Liver (tissue), 3 donors: ENCODE measurements around the gene NELL1.

Experiments
- JUND ChIP-seq, 2 donors: IDR thresholded peaks; 2 replicates each; pipeline ENCODE4 v1.6.1; 2016; ENCODE audit warnings: antibody characterized with exemption in 2 of 2
- MAX ChIP-seq: IDR thresholded peaks from 2 replicates; pipeline ENCODE4 v1.6.1; 2016; ENCODE audit warnings: antibody characterized with exemption
- SP1 ChIP-seq: IDR thresholded peaks from 2 replicates; pipeline ENCODE4 v1.6.1; 2018; ENCODE audit warnings: antibody characterized with exemption, mild to moderate bottlenecking
- TF ChIP-seq, protein P1 (sequence below): fragments of 150-350 bp; IDR thresholded peaks from 2 replicates; pipeline ENCODE4 v1.5.1; 2017; ENCODE audit warnings: improper control_type of control experiment, low read depth, low read length; ENCODE audit not compliant: missing input control
- donor health status: healthy.
- donor health status: healthy.

DNA sequence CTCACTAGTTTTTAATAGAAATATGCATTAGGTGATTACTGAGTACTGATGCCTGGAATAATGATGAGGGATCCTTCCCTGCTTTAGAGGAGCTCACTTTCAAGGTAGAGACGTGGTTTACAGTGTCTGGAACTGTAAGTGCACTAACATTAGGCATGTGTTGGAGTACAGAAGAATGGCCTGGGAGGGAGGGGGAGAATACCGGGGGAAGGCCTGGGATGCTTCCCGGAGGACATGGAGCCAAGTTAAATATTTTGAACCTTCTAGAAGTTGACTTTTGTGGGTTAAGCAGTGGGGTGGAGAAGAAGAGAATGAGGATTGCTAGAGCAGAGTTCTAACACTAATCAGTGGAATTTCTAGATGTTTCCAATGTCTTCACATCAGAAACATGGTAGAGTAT is 261.6 kb downstream of the NELL1 start:
- TF ChIP-seq MAX: no peak
- TF ChIP-seq JUND (IDR thresholded peaks at IDR 0.05): no peak
- TF ChIP-seq, protein P1, sequence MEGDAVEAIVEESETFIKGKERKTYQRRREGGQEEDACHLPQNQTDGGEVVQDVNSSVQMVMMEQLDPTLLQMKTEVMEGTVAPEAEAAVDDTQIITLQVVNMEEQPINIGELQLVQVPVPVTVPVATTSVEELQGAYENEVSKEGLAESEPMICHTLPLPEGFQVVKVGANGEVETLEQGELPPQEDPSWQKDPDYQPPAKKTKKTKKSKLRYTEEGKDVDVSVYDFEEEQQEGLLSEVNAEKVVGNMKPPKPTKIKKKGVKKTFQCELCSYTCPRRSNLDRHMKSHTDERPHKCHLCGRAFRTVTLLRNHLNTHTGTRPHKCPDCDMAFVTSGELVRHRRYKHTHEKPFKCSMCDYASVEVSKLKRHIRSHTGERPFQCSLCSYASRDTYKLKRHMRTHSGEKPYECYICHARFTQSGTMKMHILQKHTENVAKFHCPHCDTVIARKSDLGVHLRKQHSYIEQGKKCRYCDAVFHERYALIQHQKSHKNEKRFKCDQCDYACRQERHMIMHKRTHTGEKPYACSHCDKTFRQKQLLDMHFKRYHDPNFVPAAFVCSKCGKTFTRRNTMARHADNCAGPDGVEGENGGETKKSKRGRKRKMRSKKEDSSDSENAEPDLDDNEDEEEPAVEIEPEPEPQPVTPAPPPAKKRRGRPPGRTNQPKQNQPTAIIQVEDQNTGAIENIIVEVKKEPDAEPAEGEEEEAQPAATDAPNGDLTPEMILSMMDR: no peak
- no peak for TF ChIP-seq SP1
